ENCODE results near the gene FER.

GRCh38 chr5:109156885-109157284 lies 409.2 kb downstream of the FER start:
- TF ChIP-seq CTCF (IDR thresholded peaks at IDR 0.05) (no peak), POLR2A (IDR thresholded peaks at IDR 0.05) (no peak)
